ENCODE results near the gene OR9G4.

GRCh38 chr11:56700914-56701485 is 47.5 kb downstream of the OR9G4 start:
- TF ChIP-seq POLR2A (IDR thresholded peaks at IDR 0.05; ENCODE audit: low read depth, low read length) (no peak), POLR2AphosphoS5 (IDR thresholded peaks at IDR 0.05; ENCODE audit: low read depth, low read length) (no peak)

Data from GM12892 (cell line).